ENCODE data around the gene ADGRL1. TPM values are rescaled to one million over a fixed set of nuclear protein-coding genes. Genes with fewer than 3 reads are reported as not detected.

Gene ADGRL1
- total and polyA plus RNA-seq, 9 of the 15 experiments (the other 6 are each of a cell fraction or from before 2014, with no cell fraction given), result 0.14 to 37.0 (median 8.6) TPM

GRCh38 chr19:14142262-14143190, 63.4 kb downstream of the ADGRL1 start (continued):
- TF ChIP-seq YY1 (IDR thresholded peaks at IDR 0.05; ENCODE audit: borderline replicate concordance in 1 of 3, control insufficient read depth in 1 of 3, extremely low read depth in 1 of 3, insufficient read depth in 3 of 3, insufficient read length in 1 of 3, insufficient replicate concordance in 2 of 3, low read depth in 1 of 3, low read length in 2 of 3) (no peak), MYNN (IDR thresholded peaks at IDR 0.05) (peak; percentile 37; the same call in 1 of the 2 replicates), MYNN (CRISPR knock-in tag; IDR thresholded peaks at IDR 0.05) (no peak), ZNF764 (CRISPR knock-in tag; IDR thresholded peaks at IDR 0.05; ENCODE audit: low read depth) (no peak), SMARCA4 (IDR thresholded peaks at IDR 0.05) (peak; percentile 91), ZNF23 (CRISPR knock-in tag; IDR thresholded peaks at IDR 0.05) (no peak), L3MBTL2 (IDR thresholded peaks at IDR 0.05) (peak; percentile 42; the same call in 1 of the 2 replicates), DPF2 (IDR thresholded peaks at IDR 0.05) (peak; percentile 89), PBX2 (CRISPR knock-in tag; IDR thresholded peaks at IDR 0.05; ENCODE audit: low read depth) (no peak), PBX2 (tag; conservative IDR thresholded peaks at IDR 0.05; ENCODE audit: low read depth) (peak; percentile 63; the same call in 1 of the 2 replicates), CHCHD3 (CRISPR knock-in tag; IDR thresholded peaks at IDR 0.05) (no peak), RAD21 (CRISPR knock-in tag; conservative IDR thresholded peaks at IDR 0.05 in 1 of 2, IDR thresholded peaks at IDR 0.05 in 1 of 2) (no peak), FOXA3 (CRISPR knock-in tag; conservative IDR thresholded peaks at IDR 0.05 in 1 of 2, IDR thresholded peaks at IDR 0.05 in 1 of 2) (no peak; a peak in 1 of 4 replicates), RNF2 (IDR thresholded peaks at IDR 0.05) (peak; percentile 56; the same call in 1 of the 2 replicates), ZNF717 (CRISPR knock-in tag; IDR thresholded peaks at IDR 0.05) (no peak), PTTG1 (tag; IDR thresholded peaks at IDR 0.05; ENCODE audit: low read depth) (no peak), SP1 (CRISPR knock-in tag; IDR thresholded peaks at IDR 0.05) (peak; percentile 61), ZNF644 (tag; IDR thresholded peaks at IDR 0.05; ENCODE audit: low read depth) (peak; percentile 89; the same call in 1 of the 2 replicates), MTA1 (IDR thresholded peaks at IDR 0.05; ENCODE audit: borderline replicate concordance) (peak; percentile 83), ZNF217 (CRISPR knock-in tag; IDR thresholded peaks at IDR 0.05) (no peak), MAFG (tag; conservative IDR thresholded peaks at IDR 0.05) (no peak), ZNF274 (IDR thresholded peaks at IDR 0.05; ENCODE audit: borderline replicate concordance, low read depth, low read length) (0 out of 2 replicates have a peak, but pooled peaks have one; percentile 39), ZBTB33 (CRISPR knock-in tag; IDR thresholded peaks at IDR 0.05) (peak; percentile 93), BACH1 (tag; IDR thresholded peaks at IDR 0.05) (peak; percentile 51; the same call in 1 of the 2 replicates)
